Activated naive CD4-positive, alpha-beta T cell treated with anti-CD3 and anti-CD28 coated beads, Interleukin-2, amount 50 U/mL, for 72 hours (primary cell): Measurements from ENCODE around the gene ZNF649. TPM values are rescaled to one million over a fixed set of nuclear protein-coding genes. Genes with fewer than 3 reads are reported as not detected.
"Not testable (repeated sequence)": the region's sequence is repeated elsewhere in the genome, so short reads cannot be mapped to it uniquely, and the experiment has no call there.

Source experiments
- ATAC-seq, 2 donors: fragments of 150-1000 bp; cut with Tn5 transposase; 2 replicates each; pipeline ENCODE4 v1.10.0; 2021; ENCODE audit warnings: mild to moderate bottlenecking in 2 of 2, moderate library complexity in 2 of 2
- DNase-seq, 2 donors: peaks; one replicate each; pipeline ENCODE4 v3.0.0; 2021 to 2022; ENCODE audit warnings: low spot score in 2 of 2
- H3K27ac Mint-ChIP-seq, 2 donors: one replicate each; pipeline ENCODE4 v1.8.0; 2022; ENCODE audit warnings: mild to moderate bottlenecking in 2 of 2, mixed read lengths in 2 of 2
- H3K36me3 Mint-ChIP-seq, 2 donors: one replicate each; pipeline ENCODE4 v1.8.0; 2022; ENCODE audit warnings: mixed read lengths in 2 of 2
- H3K9me3 Mint-ChIP-seq, 2 donors: one replicate each; pipeline ENCODE4 v1.8.0; 2022; ENCODE audit warnings: mixed read lengths in 2 of 2
- total RNA-seq, 2 donors: library from RNA; stranded (reverse); gene quantifications; one replicate each; pipeline ENCODE4 v1.2.3, GENCODE V29; 2022

The ZNF649 gene
- total RNA-seq = 10 to 100 TPM in 1 of 2 donors, 1 to 10 TPM in 1; 8.2 to 10.3 TPM

- Mint-ChIP-seq H3K9me3 (peaks cover 39 to 42% of the 10 kb centered on the region in 2 donors), H3K36me3 (peaks cover 79 to 89% of the 10 kb centered on the region in 2 donors), H3K27ac (peak within 1 kb of the TSS; percentile 91 to 98)
- ATAC-seq = peak; percentile 87 to 96
- DNase-seq = peak; percentile 83
Measured at GRCh38 chr19:51904331-51905165, at the start of gene ZNF649. TSS of gene ZNF649 (minus strand) at chr19:51905017. CDS start at chr19:51900107, 4,910 bp downstream.

GRCh38 chr19:51948975-51949374 lies 44.2 kb upstream of the ZNF649 start:
- no peak overlapping the region for H3K27ac Mint-ChIP-seq
- no peak for ATAC-seq
- no peak for DNase-seq
- H3K9me3 Mint-ChIP-seq = peaks cover 56 to 62% of the 10 kb centered on the region in 2 donors
- peaks cover 54 to 60% of the 10 kb centered on the region in 2 donors for H3K36me3 Mint-ChIP-seq

GRCh38 chr19:51946602-51947001 lies 41.8 kb upstream of the ZNF649 start:
- Mint-ChIP-seq H3K9me3 (peaks cover 73 to 75% of the 10 kb centered on the region in 2 donors), H3K27ac (no peak overlapping the region), H3K36me3 (peaks cover 73 to 80% of the 10 kb centered on the region in 2 donors)
- ATAC-seq = no peak
- DNase-seq = no peak

GRCh38 chr19:51944798-51945552 lies 40.2 kb upstream of the ZNF649 start:
- H3K36me3 Mint-ChIP-seq = peaks cover 79 to 87% of the 10 kb centered on the region in 2 donors
- no peak overlapping the region for H3K27ac Mint-ChIP-seq
- DNase-seq (no peak), ATAC-seq (no peak)
- peaks cover 72 to 77% of the 10 kb centered on the region in 2 donors for H3K9me3 Mint-ChIP-seq

- ATAC-seq = no peak
- DNase-seq = no peak
- Mint-ChIP-seq H3K27ac (no peak overlapping the region), H3K9me3 (peaks cover 48 to 60% of the 10 kb centered on the region in 2 donors), H3K36me3 (peaks cover 91 to 100% of the 10 kb centered on the region in 2 donors)
Measured at GRCh38 chr19:51938936-51939335, 34.1 kb upstream of the ZNF649 start.

GRCh38 chr19:51931921-51932320 lies 27.1 kb upstream of the ZNF649 start:
- Mint-ChIP-seq H3K27ac (no peak overlapping the region), H3K36me3 (peaks cover 75 to 91% of the 10 kb centered on the region in 2 donors), H3K9me3 (peaks cover 27 to 57% of the 10 kb centered on the region in 2 donors)
- DNase-seq (no peak), ATAC-seq (no peak)

GRCh38 chr19:51927859-51928258 lies 23.0 kb upstream of the ZNF649 start:
- peaks cover 31 to 61% of the 10 kb centered on the region in 2 donors for H3K9me3 Mint-ChIP-seq
- H3K36me3 Mint-ChIP-seq = peaks cover 65 to 89% of the 10 kb centered on the region in 2 donors
- H3K27ac Mint-ChIP-seq = peak overlapping the region; percentile 94 to 98
- no peak for DNase-seq
- no peak for ATAC-seq

- H3K36me3 Mint-ChIP-seq = peaks cover 68 to 95% of the 10 kb centered on the region in 2 donors
- peak within 1 kb of the TSS; percentile 94 to 98 for H3K27ac Mint-ChIP-seq
- DNase-seq (peak; percentile 76 to 78), ATAC-seq (peak; percentile 87 to 92)
- peaks cover 37 to 63% of the 10 kb centered on the region in 2 donors for H3K9me3 Mint-ChIP-seq
Measured at GRCh38 chr19:51926784-51927741, 22.2 kb upstream of the ZNF649 start, which contains the start of gene ZNF613. TSS of gene ZNF613 (plus strand) at chr19:51927472. CDS start at chr19:51936221, 8,749 bp downstream.

GRCh38 chr19:51926426-51926783 lies 21.6 kb upstream of the ZNF649 start:
- H3K9me3 Mint-ChIP-seq = peaks cover 38 to 64% of the 10 kb centered on the region in 2 donors
- DNase-seq (no peak), ATAC-seq (no peak)
- H3K27ac Mint-ChIP-seq = peak overlapping the region; percentile 94 to 98
- peaks cover 68 to 95% of the 10 kb centered on the region in 2 donors for H3K36me3 Mint-ChIP-seq

- peaks cover 48 to 56% of the 10 kb centered on the region in 2 donors for H3K9me3 Mint-ChIP-seq
- H3K36me3 Mint-ChIP-seq = peaks cover 60 to 71% of the 10 kb centered on the region in 2 donors
- DNase-seq = no peak
- no peak overlapping the region for H3K27ac Mint-ChIP-seq
- no peak for ATAC-seq
Measured at GRCh38 chr19:51921949-51922348, 17.1 kb upstream of the ZNF649 start.

GRCh38 chr19:51919606-51920005 lies 14.8 kb upstream of the ZNF649 start:
- Mint-ChIP-seq H3K27ac (no peak overlapping the region), H3K9me3 (peaks cover 53 to 60% of the 10 kb centered on the region in 2 donors), H3K36me3 (peaks cover 69 to 70% of the 10 kb centered on the region in 2 donors)
- ATAC-seq = no peak
- DNase-seq = no peak

GRCh38 chr19:51916167-51916566 lies 11.3 kb upstream of the ZNF649 start:
- H3K27ac Mint-ChIP-seq = no peak overlapping the region
- DNase-seq (no peak), ATAC-seq (no peak)
- H3K36me3 Mint-ChIP-seq = peaks cover 55 to 62% of the 10 kb centered on the region in 2 donors
- H3K9me3 Mint-ChIP-seq = peaks cover 54 to 58% of the 10 kb centered on the region in 2 donors

- H3K9me3 Mint-ChIP-seq = peaks cover 47 to 54% of the 10 kb centered on the region in 2 donors
- ATAC-seq = no peak
- H3K27ac Mint-ChIP-seq = no peak overlapping the region
- DNase-seq = no peak
- peaks cover 49 to 58% of the 10 kb centered on the region in 2 donors for H3K36me3 Mint-ChIP-seq
Measured at GRCh38 chr19:51915324-51915867, 10.6 kb upstream of the ZNF649 start.

GRCh38 chr19:51907981-51908380 lies 3.2 kb upstream of the ZNF649 start:
- H3K9me3 Mint-ChIP-seq = peaks cover 32 to 39% of the 10 kb centered on the region in 2 donors

GRCh38 chr19:51906108-51906507 lies 1.3 kb upstream of the ZNF649 start:
- not testable (repeated sequence) for H3K27ac Mint-ChIP-seq, DNase-seq, ATAC-seq
- peaks cover 35 to 36% of the 10 kb centered on the region in 2 donors for H3K9me3 Mint-ChIP-seq
- peaks cover 68 to 86% of the 10 kb centered on the region in 2 donors for H3K36me3 Mint-ChIP-seq

More at GRCh38 chr19:51907981-51908380, 3.2 kb upstream of the ZNF649 start:
- DNase-seq, ATAC-seq, H3K27ac Mint-ChIP-seq: not testable (repeated sequence)
- H3K36me3 Mint-ChIP-seq = peaks cover 57 to 78% of the 10 kb centered on the region in 2 donors
